Jurkat, Clone E6-1 (cell line): ENCODE data around the gene TGM3.

Experiments used
- DNase-seq: peaks from one replicate; pipeline ENCODE4 v3.0.0-alpha.2; 2011; ENCODE audit warnings: low read depth, low spot score
- H3K4me3 ChIP-seq: 2 replicates; pipeline ENCODE4 v1.5.1; 2011; ENCODE audit warnings: mild to moderate bottlenecking, low read length, control low read depth, moderate library complexity

The TGM3 gene

DNA sequence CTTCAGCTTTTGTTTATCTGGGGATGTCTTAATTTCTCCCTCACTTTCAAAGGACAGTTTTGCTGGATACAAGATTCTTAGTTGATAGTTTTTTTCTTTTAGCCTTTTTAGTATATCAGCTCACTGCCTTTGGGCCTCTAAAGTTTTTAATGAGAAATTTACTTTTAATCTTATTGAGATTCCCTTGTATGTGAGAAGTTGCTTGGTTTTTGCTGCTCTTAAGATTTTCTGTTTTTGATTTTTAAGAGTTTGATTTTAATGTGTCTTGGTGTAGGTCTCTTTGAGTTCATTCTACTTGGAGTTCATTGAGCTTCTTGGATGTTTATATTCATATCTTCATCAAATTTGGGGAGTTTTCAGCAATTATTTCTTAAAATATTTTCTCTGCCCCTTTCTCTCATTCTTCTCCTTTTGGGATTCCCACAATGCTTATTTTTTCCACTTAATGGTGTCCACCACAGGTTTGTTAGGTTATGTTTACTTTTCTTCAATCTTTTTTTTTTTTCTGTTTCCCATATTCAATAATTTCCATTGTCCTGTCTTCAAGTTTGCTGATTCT lies 65.3 kb downstream of the TGM3 start:
- H3K4me3 ChIP-seq: no peak overlapping the region
- no peak for DNase-seq

DNA sequence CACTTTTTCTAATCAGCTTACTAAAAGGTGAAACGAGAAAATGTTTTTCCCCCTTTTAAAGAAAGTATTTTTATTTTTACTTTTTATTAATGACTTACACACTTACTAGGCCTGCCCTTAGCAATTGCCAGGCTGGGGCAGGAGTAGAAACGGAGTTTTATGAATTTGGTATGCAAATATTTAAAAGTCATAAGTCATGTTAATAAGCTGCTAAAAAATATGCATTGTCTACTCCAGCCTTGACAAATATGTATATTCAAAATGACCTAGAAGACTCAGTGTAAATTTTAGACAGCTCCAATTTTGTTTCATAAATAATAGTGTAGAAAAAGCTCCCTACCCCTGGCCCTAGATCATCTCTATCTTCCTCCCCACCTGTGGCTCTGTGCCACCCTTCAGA lies 67.4 kb downstream of the TGM3 start:
- no peak for DNase-seq

DNA sequence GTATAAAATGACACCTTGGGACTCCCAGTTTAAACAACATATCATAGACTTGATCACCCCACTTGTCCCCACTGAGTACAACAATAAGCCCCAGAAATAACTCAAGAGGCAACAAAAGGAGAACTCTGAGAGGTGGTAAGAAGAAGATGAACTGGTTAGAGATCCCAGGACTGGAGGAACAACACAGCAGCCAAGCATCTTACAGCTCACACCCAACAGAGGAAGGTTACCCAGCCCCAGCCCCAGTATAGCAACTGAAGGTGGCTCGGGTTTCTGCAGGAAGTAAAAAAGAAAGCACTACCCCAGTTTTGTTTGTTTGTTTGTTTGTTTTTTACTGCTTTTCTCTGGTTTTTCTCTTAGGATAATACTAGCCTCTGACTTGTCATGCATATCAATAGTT lies 67.8 kb downstream of the TGM3 start:
- no peak overlapping the region for H3K4me3 ChIP-seq
- no peak for DNase-seq

More for the DNA sequence above, 67.4 kb downstream of the TGM3 start:
- no peak overlapping the region for H3K4me3 ChIP-seq

DNA sequence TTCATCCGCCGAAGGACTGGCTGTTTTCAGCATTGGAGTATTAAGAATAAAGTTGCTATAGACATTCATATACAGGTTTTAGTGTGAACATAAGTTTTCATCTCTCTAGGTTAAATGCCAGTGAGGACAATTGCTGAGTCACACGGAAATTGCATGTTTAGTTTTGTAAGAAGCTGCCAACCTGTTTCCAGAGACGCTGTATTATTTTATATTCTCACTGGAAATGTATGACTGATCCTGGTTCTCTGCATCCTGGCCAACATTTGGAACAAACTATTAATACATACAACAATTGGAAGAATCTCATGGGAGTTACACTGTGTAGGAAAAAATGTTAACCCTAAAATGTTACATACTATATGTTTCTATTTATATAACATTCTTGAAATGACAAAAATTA lies 68.2 kb downstream of the TGM3 start:
- no peak for DNase-seq
- H3K4me3 ChIP-seq: no peak overlapping the region

DNA sequence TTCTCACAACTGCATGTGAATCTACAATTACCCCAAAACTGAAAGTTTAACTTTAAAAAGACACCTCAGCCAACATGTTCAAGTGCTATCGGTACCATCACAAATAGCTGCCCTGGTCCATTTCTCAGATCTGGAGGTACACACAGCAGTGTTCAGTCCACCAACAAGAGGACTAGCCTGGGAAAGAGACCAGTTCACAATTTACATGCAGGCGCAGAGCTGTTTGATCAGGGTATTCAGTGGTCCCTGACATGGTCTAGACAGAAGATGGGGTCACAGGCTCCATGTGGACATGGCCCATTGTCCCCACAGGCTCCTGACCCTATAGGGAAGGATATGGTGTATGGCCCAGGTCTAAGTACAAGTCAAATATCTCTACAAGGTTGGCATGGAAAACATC lies 69.3 kb downstream of the TGM3 start:
- DNase-seq: no peak

DNA sequence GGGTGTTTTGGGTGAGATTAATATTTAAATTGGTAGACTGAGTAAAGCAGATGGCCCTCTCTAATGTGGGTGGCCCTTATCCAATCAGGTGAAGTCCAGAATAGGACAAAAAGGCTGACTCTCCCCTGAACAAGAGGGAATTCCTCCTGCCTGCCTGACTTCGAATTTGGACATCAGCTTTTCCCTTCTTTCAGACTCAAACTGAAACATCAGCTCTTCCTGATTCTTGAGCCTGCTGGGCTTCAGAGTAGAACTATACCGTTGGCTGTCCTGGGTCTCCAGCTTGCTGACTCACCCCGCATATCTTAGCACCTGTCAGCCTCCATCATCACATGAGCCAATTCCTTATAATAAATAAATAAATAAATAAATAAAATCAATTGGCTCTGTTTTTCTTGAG lies 69.9 kb downstream of the TGM3 start:
- H3K4me3 ChIP-seq: no peak overlapping the region
- no peak for DNase-seq

More for the DNA sequence above, 69.3 kb downstream of the TGM3 start:
- no peak overlapping the region for H3K4me3 ChIP-seq

DNA sequence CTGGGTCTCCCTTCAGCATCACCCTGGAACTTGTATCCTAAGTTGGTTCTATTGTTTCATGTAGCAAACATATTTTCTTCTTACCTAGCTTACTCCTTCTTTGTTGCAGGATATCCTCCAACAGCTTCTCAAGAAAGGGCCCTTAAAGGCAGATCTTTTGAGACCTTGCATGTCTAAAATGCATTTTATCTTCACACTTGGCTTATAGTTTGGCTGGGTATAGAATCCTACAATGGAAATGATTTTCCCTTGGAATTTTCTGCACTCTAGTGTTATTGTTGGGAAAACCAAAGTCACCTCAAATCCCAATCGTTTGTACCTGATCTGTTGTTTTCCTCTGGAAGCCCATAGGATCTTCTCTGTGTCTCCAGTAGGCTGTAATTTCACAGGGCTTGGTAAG lies 72.8 kb downstream of the TGM3 start:
- H3K4me3 ChIP-seq: no peak overlapping the region

DNA sequence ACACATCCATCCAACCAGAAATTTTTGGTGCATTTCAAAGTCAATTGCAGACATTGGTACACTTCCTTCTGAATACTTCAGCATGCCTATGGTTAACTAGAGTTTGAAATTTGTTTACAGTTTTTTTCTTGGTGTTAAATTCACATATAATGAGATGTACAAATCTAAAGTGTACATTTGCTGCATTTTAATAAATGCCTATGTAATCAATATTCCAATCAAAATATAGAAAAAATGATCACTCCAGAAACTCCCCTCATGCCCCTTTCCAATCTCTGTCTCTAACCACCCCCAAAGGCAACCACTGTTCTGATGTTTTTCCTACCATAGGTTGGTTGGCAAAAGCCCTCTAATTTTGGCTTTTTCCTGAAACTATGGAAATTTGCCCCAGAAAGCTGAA lies 77.3 kb downstream of the TGM3 start:
- H3K4me3 ChIP-seq: no peak overlapping the region
- no peak for DNase-seq

More for the DNA sequence above, 72.8 kb downstream of the TGM3 start:
- no peak for DNase-seq

DNA sequence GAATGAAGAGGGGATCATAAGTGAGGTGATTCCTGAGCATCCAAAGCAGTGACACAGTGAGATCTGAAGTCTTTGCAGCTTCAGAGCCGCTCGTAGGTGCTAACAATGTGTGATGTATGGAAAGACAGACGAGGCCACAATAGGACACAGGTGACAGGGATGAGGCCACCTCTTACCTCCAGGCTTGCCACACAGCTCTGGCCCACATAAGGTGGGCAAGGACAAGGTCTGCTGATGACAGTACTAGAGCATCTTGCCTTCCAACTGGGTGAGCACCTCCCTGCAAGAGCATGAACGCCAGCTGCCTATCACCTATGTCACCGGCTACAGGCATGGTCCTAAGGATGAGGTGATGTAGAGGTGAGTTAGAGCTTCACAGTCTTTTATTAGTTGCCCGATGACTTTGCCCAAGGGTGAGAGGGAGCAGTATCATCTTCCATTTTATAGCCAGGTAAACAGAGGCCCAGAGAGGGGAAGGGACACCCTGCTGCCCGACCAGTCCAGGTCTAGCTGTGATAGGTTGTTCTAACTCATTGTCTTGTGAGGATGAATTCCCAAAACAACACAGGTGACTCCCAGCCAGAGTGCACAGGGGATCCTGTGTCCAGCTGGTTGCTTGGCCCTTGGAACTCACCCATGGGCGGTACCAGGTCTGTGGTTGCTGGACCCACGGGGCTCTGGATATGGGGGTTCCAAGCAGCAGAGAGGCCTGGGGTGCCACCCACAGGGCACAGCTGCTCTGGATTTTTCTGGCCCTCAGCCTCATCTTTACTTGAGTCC lies 78.7 kb downstream of the TGM3 start:
- DNase-seq: no peak
- no peak overlapping the region for H3K4me3 ChIP-seq

DNA sequence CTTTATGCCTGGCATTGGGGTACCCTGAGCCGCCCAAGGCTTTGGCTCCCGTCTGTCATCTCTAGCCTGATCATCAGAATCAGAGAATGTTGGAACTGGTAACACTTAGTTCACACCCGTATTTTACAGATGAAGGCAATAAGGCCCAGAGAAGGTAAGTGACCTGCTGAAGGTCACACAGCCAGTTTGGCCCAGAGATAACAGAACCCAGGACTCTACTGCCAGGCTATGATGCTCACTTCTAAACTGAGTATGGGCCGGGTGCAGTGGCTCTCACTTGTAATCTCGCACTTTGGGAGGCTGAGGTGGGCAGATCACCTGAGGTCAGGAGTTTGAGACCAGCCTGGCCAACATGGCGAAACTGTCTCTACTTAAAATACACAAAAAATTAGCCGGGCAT lies 83.1 kb downstream of the TGM3 start:
- no peak overlapping the region for H3K4me3 ChIP-seq
- no peak for DNase-seq

DNA sequence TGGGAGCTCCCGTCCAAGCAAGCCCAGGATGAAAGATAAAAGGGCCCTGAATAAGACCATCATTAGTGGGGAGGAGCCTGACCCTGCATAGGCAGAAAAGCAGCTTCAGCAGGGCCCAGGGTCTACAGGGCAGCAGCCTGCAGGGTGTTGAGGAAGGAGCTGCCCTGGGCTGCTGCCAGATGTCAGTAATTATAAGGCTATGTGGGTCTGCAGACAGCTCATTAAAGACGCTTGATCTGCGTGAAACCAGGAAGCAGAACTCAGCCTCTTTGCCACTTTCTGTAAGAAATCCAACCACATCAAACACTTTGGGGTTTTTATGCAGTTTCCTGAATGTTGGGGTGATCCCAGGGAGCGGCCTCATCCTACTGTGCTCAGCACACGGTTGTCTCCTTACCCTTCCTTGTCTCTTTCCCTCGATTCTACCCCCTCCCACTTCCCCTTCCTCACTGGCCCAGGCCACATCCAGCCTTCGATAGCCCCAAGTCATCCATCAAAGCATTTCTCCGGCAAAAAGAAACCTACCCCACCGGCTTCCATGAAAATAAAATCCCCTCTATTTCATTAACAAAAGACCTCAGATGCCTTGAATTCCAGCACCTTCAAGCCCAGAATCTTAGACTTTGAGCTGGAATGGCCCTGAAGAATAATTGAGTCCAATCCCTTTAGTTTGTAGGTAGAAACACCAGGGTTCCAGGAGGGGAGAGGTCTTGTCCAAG lies 83.9 kb downstream of the TGM3 start:
- H3K4me3 ChIP-seq: no peak overlapping the region
- peak; percentile 90 for DNase-seq

DNA sequence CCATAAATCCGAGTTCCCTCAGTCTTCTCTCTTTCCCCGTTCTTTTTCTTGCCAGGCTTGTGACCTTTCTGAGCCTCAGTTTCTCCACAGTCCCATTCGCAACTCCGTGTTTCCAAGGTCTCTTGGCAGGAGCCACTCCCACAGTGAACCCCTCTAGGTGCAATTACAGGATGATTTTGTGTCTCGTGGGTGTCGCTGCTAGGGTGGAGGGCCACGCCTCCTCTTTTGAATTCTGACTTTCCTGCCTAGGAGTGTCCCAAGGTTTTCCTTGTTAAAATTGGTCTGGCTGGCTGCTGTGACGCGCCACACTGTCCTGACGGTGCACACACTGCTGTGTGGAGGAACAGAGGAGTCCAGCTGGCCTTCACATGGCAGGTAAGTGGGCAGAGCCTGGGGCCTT lies 84.8 kb downstream of the TGM3 start, which contains the start of gene TGM6:
Gene TGM6 (plus strand): TSS at position 301 of the 400 bp plus-strand sequence. CDS start 68 bp downstream, at position 369.
- no peak within 1 kb of the TSS for H3K4me3 ChIP-seq
- no peak for DNase-seq

DNA sequence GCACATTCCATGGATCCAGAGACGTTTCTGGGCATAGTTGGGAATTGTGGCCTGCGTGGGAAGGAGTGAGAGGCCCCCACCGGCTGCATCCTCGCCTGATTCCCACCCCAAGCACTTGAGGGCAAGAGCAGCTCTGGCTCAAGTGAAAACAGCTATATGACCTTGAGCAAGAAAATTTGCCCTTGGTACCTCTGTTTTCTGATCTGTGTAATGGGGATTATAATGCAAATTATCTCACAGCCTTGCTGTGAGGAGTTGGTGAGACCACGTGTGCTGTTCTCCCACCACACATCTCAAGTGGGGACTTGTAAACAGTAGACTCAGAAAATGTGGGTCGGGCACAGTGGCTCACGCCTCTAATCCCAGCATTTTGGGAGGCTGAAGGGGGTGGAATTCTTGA lies 85.5 kb downstream of the TGM3 start:
- H3K4me3 ChIP-seq: no peak overlapping the region
- DNase-seq: no peak

DNA sequence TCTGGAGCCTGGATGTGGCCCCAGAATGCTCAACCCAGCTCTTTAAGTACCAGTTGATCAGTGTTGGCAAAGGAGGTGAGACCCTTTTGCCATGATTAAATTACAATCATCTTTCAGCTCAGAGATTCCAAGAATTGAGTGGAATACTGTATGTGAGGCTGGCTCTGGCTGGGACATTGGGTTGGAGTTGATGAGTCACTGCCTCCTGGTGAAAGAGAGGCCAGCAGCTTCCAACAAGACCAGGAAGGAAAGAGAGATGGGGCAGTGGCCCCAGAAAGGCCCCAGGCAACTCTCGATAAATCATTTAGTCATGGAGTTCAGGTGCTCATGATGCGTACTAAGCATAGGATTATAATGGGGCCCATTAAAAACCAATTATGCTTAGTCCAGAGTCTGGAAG lies 87.0 kb downstream of the TGM3 start:
- H3K4me3 ChIP-seq: no peak overlapping the region
- no peak for DNase-seq

DNA sequence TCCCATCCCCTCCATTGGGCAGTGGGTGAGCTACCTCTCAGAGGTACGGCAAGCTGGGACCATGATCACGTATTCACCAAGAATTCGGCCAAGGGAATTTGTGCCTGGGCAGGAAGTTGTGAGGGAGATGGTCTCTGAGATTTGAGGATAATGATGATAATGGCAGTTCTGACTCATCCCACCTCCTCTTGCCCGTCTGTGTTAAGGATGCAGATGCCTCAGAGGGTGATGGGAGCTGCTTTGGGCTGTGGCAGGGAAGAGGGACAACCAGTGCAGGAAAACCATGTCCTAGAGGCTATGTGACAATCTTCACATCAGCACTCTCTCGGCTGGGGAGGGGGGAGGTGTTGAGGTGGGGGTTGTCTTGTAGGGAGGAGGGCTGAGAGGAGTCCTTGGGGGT lies 89.2 kb downstream of the TGM3 start:
- H3K4me3 ChIP-seq: no peak overlapping the region
- no peak for DNase-seq

DNA sequence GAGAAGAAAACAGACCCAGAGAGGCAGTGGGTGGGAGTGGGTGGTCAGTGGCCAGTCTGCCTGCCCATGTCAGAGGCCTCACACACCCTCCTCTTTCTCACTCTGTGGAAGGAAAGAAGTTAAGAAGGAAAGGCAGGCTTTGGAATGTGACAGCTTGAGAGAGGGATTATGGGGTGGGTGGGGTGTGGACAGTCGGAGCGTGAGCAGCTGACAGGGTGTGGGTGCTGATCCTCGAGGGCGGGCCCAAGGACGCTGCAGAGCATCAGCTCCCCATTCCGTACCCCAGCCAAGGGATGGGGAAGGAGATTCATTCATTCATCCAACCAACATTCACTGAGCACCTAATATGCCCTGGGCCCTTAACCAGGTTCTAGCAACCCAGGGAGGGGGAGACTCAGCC lies 89.7 kb downstream of the TGM3 start:
- DNase-seq: no peak
- no peak overlapping the region for H3K4me3 ChIP-seq

DNA sequence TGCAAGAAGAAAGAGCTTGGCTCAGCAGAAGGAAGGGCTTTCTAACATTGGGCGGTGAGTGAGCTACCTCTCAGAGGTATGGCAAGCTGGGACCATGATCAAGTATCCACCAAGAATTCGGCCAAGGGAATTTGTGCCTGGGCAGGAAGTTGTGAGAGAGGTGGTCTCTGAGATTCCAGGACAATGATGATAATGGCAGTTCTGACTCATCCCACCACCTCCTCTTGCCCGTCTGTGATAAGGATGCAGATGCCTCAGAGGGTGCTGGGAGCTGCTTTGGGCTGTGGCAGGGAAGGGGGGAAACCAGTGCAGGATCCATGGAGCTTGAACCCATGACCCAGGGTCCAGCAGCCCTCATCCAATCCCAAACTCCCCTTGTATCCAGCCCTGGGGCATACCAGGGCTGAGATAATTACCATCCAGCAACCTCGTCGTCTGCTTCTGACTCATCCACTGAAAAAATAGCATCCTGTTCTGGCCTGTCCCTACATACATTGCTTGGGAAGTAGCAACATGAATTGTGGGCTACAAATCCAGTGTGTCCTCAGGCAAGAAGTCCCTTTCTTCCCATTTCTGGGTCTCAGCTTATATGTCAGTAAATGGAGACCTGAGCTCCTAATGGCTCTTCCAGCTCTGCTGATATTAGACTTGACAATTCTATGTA lies 90.8 kb downstream of the TGM3 start:
- no peak overlapping the region for H3K4me3 ChIP-seq
- no peak for DNase-seq

DNA sequence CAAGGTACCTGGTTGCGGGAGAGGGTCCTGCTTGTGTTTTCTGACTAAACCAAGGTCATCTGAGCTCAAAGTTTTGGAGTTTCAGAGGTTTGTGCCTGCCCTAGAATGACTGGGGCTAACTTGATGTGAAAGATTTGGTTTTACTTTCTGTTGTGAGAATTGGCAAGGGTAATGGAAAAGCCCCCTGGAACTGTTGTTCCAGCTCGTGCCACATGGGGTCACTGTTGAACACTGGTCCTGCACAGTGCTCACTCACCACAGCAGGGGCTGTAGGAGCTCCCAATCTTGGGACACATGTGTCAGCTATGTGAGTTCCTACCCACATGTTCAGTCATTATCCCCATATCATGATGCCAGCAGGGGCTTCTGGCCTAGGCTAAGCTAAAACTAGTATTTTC lies 91.4 kb downstream of the TGM3 start:
- H3K4me3 ChIP-seq: no peak overlapping the region
- DNase-seq: peak; percentile 24

DNA sequence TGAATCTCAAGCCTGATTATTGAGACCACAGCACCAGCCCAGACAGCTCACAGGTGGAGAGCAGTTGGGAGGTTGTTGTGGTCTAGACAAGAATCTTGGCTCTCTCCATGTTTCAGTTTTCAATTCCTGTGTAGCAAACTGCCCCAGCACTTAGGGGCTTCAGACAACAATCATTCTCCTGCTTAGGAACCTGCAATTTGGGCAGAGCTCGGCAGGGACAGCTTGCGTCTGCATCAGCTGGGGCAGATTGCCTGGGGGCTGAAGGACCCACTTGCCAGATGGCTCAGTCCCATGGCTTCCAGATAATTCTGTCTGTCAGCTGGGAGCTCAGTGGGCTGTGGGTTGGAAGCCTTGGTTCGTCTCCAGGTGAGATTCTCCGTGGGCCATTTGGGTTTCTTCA lies 91.8 kb downstream of the TGM3 start:
- H3K4me3 ChIP-seq: no peak overlapping the region
- DNase-seq: no peak
